Brain microvascular endothelial cell (primary cell): ENCODE measurements around the gene MPHOSPH8.

Source experiments
- DNase-seq: peaks from one replicate; pipeline ENCODE4 v3.0.0-alpha.2; 2020
- H3K27ac ChIP-seq: fragments of 250-450 bp; sonication (Bioruptor Pico); 2 replicates; pipeline ENCODE4 v1.5.1; 2020; ENCODE audit warnings: mild to moderate bottlenecking, moderate library complexity
- H3K27me3 ChIP-seq: fragments of 250-450 bp; sonication (Bioruptor Pico); replicated peaks from 2 replicates; pipeline ENCODE4 v1.5.1; 2020; ENCODE audit warnings: mild to moderate bottlenecking
- H3K36me3 ChIP-seq: fragments of 250-450 bp; sonication (Bioruptor Pico); replicated peaks from 2 replicates; pipeline ENCODE4 v1.5.1; 2020; ENCODE audit warnings: mild to moderate bottlenecking
- H3K4me3 ChIP-seq: 2 replicates; pipeline ENCODE4 v1.5.1; 2011; ENCODE audit warnings: low read depth, mild to moderate bottlenecking, control low read depth, low read length, moderate library complexity
- in situ Hi-C: cut with HindIII; loops from 2 replicates; pipeline ENCODE4 v1.10.0; 2017; ENCODE audit warnings: low sequenced_read_pairs, low pct_ligation_motif_present
- TF ChIP-seq, protein P1 (sequence below): IDR thresholded peaks from 2 replicates; pipeline ENCODE4 v1.5.1; 2011; ENCODE audit warnings: low read depth, mild to moderate bottlenecking, moderate library complexity, low read length, control low read depth, inconsistent platforms; ENCODE audit errors: missing control alignments

Gene MPHOSPH8

GRCh38 chr13:19670147-19670546 lies 36.7 kb downstream of the MPHOSPH8 start:
- TF ChIP-seq, protein P1, sequence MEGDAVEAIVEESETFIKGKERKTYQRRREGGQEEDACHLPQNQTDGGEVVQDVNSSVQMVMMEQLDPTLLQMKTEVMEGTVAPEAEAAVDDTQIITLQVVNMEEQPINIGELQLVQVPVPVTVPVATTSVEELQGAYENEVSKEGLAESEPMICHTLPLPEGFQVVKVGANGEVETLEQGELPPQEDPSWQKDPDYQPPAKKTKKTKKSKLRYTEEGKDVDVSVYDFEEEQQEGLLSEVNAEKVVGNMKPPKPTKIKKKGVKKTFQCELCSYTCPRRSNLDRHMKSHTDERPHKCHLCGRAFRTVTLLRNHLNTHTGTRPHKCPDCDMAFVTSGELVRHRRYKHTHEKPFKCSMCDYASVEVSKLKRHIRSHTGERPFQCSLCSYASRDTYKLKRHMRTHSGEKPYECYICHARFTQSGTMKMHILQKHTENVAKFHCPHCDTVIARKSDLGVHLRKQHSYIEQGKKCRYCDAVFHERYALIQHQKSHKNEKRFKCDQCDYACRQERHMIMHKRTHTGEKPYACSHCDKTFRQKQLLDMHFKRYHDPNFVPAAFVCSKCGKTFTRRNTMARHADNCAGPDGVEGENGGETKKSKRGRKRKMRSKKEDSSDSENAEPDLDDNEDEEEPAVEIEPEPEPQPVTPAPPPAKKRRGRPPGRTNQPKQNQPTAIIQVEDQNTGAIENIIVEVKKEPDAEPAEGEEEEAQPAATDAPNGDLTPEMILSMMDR: no peak
- H3K27me3 ChIP-seq: no peaks in the 10 kb centered on the region
- no peak overlapping the region for H3K4me3 ChIP-seq
- no peak for DNase-seq
- H3K27ac ChIP-seq: no peak overlapping the region
- peaks cover 66% of the 10 kb centered on the region for H3K36me3 ChIP-seq
- in situ Hi-C loops: no loop called here

GRCh38 chr13:19672990-19673389 lies 39.5 kb downstream of the MPHOSPH8 start:
- TF ChIP-seq, protein P1: no peak

GRCh38 chr13:19673473-19674430 lies 40.3 kb downstream of the MPHOSPH8 start:
- H3K27me3 ChIP-seq: no peaks in the 10 kb centered on the region
- in situ Hi-C loops: no loop called here
- peaks cover 44% of the 10 kb centered on the region for H3K36me3 ChIP-seq
- H3K27ac ChIP-seq: no peak overlapping the region
- TF ChIP-seq, protein P1: no peak
- no peak for DNase-seq
- H3K4me3 ChIP-seq: no peak overlapping the region

More at GRCh38 chr13:19672990-19673389, 39.5 kb downstream of the MPHOSPH8 start:
- Histone ChIP-seq H3K27ac (no peak overlapping the region), H3K27me3 (no peaks in the 10 kb centered on the region), H3K4me3 (no peak overlapping the region), H3K36me3 (peaks cover 50% of the 10 kb centered on the region)
- DNase-seq: no peak
- in situ Hi-C loops: no loop called here

- no peak overlapping the region for H3K27ac ChIP-seq
- DNase-seq: no peak
- TF ChIP-seq, protein P1: no peak
- H3K4me3 ChIP-seq: no peak overlapping the region
- peaks cover 36% of the 10 kb centered on the region for H3K36me3 ChIP-seq
- in situ Hi-C loops: no loop called here
- H3K27me3 ChIP-seq: no peaks in the 10 kb centered on the region
Measured at GRCh38 chr13:19674898-19675297, 41.4 kb downstream of the MPHOSPH8 start.

DNA sequence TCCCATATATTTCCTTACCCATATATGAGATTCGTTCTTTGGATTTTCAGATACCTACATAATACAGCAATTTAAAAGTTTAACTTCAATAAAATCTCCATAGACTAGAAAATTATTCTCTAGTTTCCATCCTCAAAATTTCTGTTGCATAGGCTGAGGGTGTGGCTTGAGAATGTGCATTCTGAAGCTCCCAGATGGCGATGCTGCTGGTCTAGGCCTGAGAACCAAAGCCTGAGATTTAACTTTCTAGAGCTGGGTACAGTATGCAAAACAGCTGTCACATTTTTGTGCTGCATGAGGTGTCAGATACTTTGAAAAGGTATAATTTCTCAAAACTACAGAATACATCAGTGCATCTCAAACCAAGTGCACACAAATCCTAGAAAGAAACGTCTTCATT lies 42.7 kb downstream of the MPHOSPH8 start:
- Histone ChIP-seq H3K27me3 (no peaks in the 10 kb centered on the region), H3K4me3 (no peak overlapping the region), H3K27ac (no peak overlapping the region), H3K36me3 (peaks cover 32% of the 10 kb centered on the region)
- TF ChIP-seq, protein P1: no peak
- in situ Hi-C loops: no loop called here
- DNase-seq: no peak
